Measurements from ENCODE around the gene CUBN. TPM values are rescaled to one million over a fixed set of nuclear protein-coding genes. Genes with fewer than 3 reads are reported as not detected.

The CUBN gene
- total and polyA plus RNA-seq, 10 of the 15 experiments (the other 5 are each of a cell fraction or from before 2014, with no cell fraction given), result under 0.01 to 0.14 (median 0.02) TPM; not detected in 6

DNA sequence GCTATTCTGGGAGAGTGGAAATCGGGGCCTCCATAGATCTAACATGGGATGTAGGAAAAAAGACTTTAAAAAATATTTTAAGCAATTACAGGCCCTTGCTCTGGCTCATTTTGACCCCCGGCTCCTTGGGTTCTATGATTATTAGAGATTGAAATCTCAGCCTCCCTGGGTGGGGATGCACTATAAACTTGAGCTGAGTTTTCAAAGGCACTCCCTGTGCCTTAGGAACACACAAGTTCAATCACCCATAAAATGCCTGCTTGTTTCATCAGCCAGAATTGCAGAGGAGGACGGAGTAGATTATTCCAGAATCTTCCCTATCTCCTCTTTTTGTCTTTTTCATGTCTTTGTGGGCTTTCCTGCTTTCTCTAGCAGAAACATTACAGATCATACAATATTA, 145.4 kb downstream of the CUBN start:
- FAIRE-seq (no peak), DNase-seq (ENCODE audit: low read depth, low spot score) (no peak), ATAC-seq (no peak)
- POLR2A ChIA-PET, result no interaction called here
- RAD21 ChIA-PET (ENCODE audit: unreplicated experiment), result no interaction called here
- BruUV-seq (replicated peaks), result no TSS peak
- TF ChIP-seq, protein P1, sequence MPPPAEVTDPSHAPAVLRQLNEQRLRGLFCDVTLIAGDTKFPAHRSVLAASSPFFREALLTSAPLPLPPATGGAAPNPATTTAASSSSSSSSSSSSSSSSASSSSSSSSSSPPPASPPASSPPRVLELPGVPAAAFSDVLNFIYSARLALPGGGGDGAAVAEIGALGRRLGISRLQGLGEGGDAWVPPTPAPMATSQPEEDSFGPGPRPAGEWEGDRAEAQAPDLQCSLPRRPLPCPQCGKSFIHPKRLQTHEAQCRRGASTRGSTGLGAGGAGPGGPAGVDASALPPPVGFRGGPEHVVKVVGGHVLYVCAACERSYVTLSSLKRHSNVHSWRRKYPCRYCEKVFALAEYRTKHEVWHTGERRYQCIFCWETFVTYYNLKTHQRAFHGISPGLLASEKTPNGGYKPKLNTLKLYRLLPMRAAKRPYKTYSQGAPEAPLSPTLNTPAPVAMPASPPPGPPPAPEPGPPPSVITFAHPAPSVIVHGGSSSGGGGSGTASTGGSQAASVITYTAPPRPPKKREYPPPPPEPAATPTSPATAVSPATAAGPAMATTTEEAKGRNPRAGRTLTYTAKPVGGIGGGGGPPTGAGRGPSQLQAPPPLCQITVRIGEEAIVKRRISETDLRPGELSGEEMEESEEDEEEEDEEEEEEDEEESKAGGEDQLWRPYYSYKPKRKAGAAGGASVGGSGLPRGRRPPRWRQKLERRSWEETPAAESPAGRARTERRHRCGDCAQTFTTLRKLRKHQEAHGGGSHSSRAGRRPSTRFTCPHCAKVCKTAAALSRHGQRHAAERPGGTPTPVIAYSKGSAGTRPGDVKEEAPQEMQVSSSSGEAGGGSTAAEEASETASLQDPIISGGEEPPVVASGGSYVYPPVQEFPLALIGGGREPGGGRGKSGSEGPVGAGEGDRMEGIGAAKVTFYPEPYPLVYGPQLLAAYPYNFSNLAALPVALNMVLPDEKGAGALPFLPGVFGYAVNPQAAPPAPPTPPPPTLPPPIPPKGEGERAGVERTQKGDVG (CRISPR knock-in tag; IDR thresholded peaks at IDR 0.05), result no peak
- TF ChIP-seq MTA3 (IDR thresholded peaks at IDR 0.05; ENCODE audit: borderline replicate concordance, low read length) (no peak), ZNF384 (IDR thresholded peaks at IDR 0.05; ENCODE audit: borderline replicate concordance, low read depth, low read length) (no peak), EGR1 (IDR thresholded peaks at IDR 0.05; ENCODE audit: borderline replicate concordance in 1 of 2, low read depth in 2 of 2, low read length in 2 of 2) (no peak), TCF7 (IDR thresholded peaks at IDR 0.05; ENCODE audit: borderline replicate concordance) (no peak), NRF1 (conservative IDR thresholded peaks at IDR 0.05; ENCODE audit: low read depth, low read length) (no peak), SMARCA5 (IDR thresholded peaks at IDR 0.05) (no peak), RB1 (IDR thresholded peaks at IDR 0.05; ENCODE audit: borderline replicate concordance) (no peak), RAD21 (IDR thresholded peaks at IDR 0.05; ENCODE audit: insufficient read depth, low read depth, low read length) (no peak), SMC3 (IDR thresholded peaks at IDR 0.05; ENCODE audit: borderline replicate concordance, low read length) (no peak)
- TF ChIP-seq, protein P2, sequence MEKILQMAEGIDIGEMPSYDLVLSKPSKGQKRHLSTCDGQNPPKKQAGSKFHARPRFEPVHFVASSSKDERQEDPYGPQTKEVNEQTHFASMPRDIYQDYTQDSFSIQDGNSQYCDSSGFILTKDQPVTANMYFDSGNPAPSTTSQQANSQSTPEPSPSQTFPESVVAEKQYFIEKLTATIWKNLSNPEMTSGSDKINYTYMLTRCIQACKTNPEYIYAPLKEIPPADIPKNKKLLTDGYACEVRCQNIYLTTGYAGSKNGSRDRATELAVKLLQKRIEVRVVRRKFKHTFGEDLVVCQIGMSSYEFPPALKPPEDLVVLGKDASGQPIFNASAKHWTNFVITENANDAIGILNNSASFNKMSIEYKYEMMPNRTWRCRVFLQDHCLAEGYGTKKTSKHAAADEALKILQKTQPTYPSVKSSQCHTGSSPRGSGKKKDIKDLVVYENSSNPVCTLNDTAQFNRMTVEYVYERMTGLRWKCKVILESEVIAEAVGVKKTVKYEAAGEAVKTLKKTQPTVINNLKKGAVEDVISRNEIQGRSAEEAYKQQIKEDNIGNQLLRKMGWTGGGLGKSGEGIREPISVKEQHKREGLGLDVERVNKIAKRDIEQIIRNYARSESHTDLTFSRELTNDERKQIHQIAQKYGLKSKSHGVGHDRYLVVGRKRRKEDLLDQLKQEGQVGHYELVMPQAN (conservative IDR thresholded peaks at IDR 0.05), result no peak
- TF ChIP-seq, protein P3, sequence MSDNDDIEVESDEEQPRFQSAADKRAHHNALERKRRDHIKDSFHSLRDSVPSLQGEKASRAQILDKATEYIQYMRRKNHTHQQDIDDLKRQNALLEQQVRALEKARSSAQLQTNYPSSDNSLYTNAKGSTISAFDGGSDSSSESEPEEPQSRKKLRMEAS (IDR thresholded peaks at IDR 0.05; ENCODE audit: low read depth, low read length), result no peak
- Histone ChIP-seq H3K4me3 (no peak overlapping the region), H3K9me3 (replicated peaks; ENCODE audit: control insufficient read depth, insufficient read depth, low read length) (no peaks in the 10 kb centered on the region), H3K27me3 (replicated peaks in 1 of 2; ENCODE audit: control insufficient read depth in 2 of 2, insufficient read depth in 2 of 2, low read length in 1 of 2) (no peaks in the 10 kb centered on the region; a peak in 2 of 4 replicates), H4K20me1 (ENCODE audit: control insufficient read depth, insufficient read depth) (no peaks in the 10 kb centered on the region), H3K4me1 (ENCODE audit: control insufficient read depth, insufficient read depth, low read length) (no peaks in the 10 kb centered on the region), H3K27ac (ENCODE audit: control insufficient read depth, insufficient read depth) (no peak overlapping the region), H2AFZ (ENCODE audit: control insufficient read depth, low read depth, low read length) (no peak overlapping the region), H3K79me2 (ENCODE audit: control insufficient read depth, insufficient read depth, low read length) (no peaks in the 10 kb centered on the region), H3K4me2 (ENCODE audit: control insufficient read depth, insufficient read depth) (no peak overlapping the region), H3K9ac (ENCODE audit: control insufficient read depth, insufficient read depth, low read length) (no peak overlapping the region), H3K36me3 (ENCODE audit: control insufficient read depth in 2 of 2, insufficient read depth in 2 of 2, low read length in 1 of 2) (no peaks in the 10 kb centered on the region)
- CTCF ChIA-PET, result no interaction called here
- intact Hi-C loops (cut with micrococcal nuclease; ENCODE audit: unreplicated experiment), result no loop called here
- SMC1A ChIA-PET (ENCODE audit: uncharacterized antibody, unreplicated experiment), result no interaction called here
- 13% methylated on average over 3 of the region's 3 CpGs for WGBS (ENCODE audit: insufficient coverage, insufficient replicate concordance, low lambda C conversion rate, missing lambda C conversion rate)
- in situ Hi-C loops (cut with MboI), result no loop called here

All from GM12878 (cell line).